Vagina (tissue), 2 donors: Measurements from ENCODE around the gene NLRP14. TPM values are rescaled to one million over a fixed set of nuclear protein-coding genes. Genes with fewer than 3 reads are reported as not detected.
A peak's percentile ranks its signal among the peaks of the same experiment; 100 is the strongest.

ENCODE experiments used
- DNase-seq, 2 donors: peaks; one replicate each; pipeline ENCODE4 v3.0.0-alpha.2; 2017; ENCODE audit errors: extremely low spot score in 2 of 2
- H3K27ac ChIP-seq: fragments of 200-600 bp; sonication (generic); one replicate; pipeline ENCODE4 v1.5.1; 2019
- H3K27me3 ChIP-seq: fragments of 200-600 bp; sonication (generic); one replicate; pipeline ENCODE4 v1.5.1; 2019
- H3K36me3 ChIP-seq, 2 donors: fragments of 200-600 bp; sonication (generic); one replicate each; pipeline ENCODE4 v1.5.1; 2017 to 2019
- H3K4me1 ChIP-seq: fragments of 200-600 bp; sonication (generic); one replicate; pipeline ENCODE4 v1.5.1; 2019
- H3K4me3 ChIP-seq, 2 donors: fragments of 200-600 bp; sonication (generic); 1 replicate in 1 of 2; 2 replicates in 1 of 2; pipeline ENCODE4 v1.5.1; 2016 to 2019
- H3K9me3 ChIP-seq: fragments of 200-600 bp; sonication (generic); one replicate; pipeline ENCODE4 v1.5.1; 2019
- CTCF ChIP-seq, 3 experiments: fragments of 450-650 bp in 2 of 3; fragments of 200-600 bp in 1 of 3; sonication (generic) in 1 of 3; IDR thresholded peaks; one replicate each; pipeline ENCODE4 v1.5.1; 2017 to 2019; ENCODE audit warnings: antibody characterized with exemption in 3 of 3, mild to moderate bottlenecking in 2 of 3, moderate library complexity in 2 of 3
- POLR2A ChIP-seq, 2 donors: fragments of 450-650 bp; IDR thresholded peaks; one replicate each; pipeline ENCODE4 v1.6.1; 2017; ENCODE audit warnings: antibody characterized with exemption in 2 of 2, mild to moderate bottlenecking in 2 of 2, moderate library complexity in 2 of 2
- POLR2AphosphoS5 ChIP-seq, 2 donors: sonication (generic); formaldehyde crosslinking; IDR thresholded peaks; one replicate each; pipeline ENCODE4 v1.9.0; 2017; ENCODE audit warnings: antibody characterized with exemption in 2 of 2, mild to moderate bottlenecking in 2 of 2, low read depth in 1 of 2; ENCODE audit not compliant: insufficient read depth in 1 of 2
- intact Hi-C: fragments of 100-400 bp; cut with DNase I; formaldehyde crosslinking; loops from one replicate; pipeline ENCODE4 v1.15.1; 2023
- total RNA-seq: library from RNA; depleted of rRNA; stranded (reverse); fragments of >200 nt; gene quantifications from one replicate; pipeline ENCODE4 v1.2.3, GENCODE V29; 2016

The NLRP14 gene
- total RNA-seq, 1 donor from 2014 or later, result not detected

GRCh38 chr11:6992026-6992425, 28.3 kb upstream of the NLRP14 start:
- no peak for TF ChIP-seq POLR2AphosphoS5 (IDR thresholded peaks at IDR 0.05; ENCODE audit: insufficient read depth in 1 of 2, low read depth in 1 of 2)
- TF ChIP-seq POLR2A (IDR thresholded peaks at IDR 0.05), result no peak
- no peak for TF ChIP-seq CTCF (IDR thresholded peaks at IDR 0.05)
- Histone ChIP-seq H3K4me3 (no peak overlapping the region), H3K36me3 (no peaks in the 10 kb centered on the region), H3K9me3 (no peaks in the 10 kb centered on the region), H3K27me3 (no peaks in the 10 kb centered on the region), H3K4me1 (peaks cover 11% of the 10 kb centered on the region), H3K27ac (peak overlapping the region; percentile 58)
- no peak for DNase-seq
- intact Hi-C loops, result no loop called here

GRCh38 chr11:6992457-6993417, 27.5 kb upstream of the NLRP14 start:
- Histone ChIP-seq H3K27ac (peak overlapping the region; percentile 58), H3K4me1 (peaks cover 11% of the 10 kb centered on the region), H3K36me3 (no peaks in the 10 kb centered on the region), H3K27me3 (no peaks in the 10 kb centered on the region), H3K4me3 (peak overlapping the region in 1 of 2 donors; percentile 4), H3K9me3 (no peaks in the 10 kb centered on the region)
- intact Hi-C loops, result no loop called here
- no peak for DNase-seq
- no peak for TF ChIP-seq CTCF (IDR thresholded peaks at IDR 0.05)
- TF ChIP-seq POLR2A (IDR thresholded peaks at IDR 0.05), result no peak
- peak in 1 of 2 donors; percentile 77 for TF ChIP-seq POLR2AphosphoS5 (IDR thresholded peaks at IDR 0.05; ENCODE audit: insufficient read depth in 1 of 2, low read depth in 1 of 2)

GRCh38 chr11:6995703-6996102, 24.6 kb upstream of the NLRP14 start:
- no peaks in the 10 kb centered on the region for H3K27me3 ChIP-seq
- DNase-seq, result no peak
- no peak overlapping the region for H3K4me3 ChIP-seq
- no peak overlapping the region for H3K27ac ChIP-seq
- peaks cover 11% of the 10 kb centered on the region for H3K4me1 ChIP-seq
- TF ChIP-seq CTCF (IDR thresholded peaks at IDR 0.05), result no peak
- TF ChIP-seq POLR2A (IDR thresholded peaks at IDR 0.05), result no peak
- no peak for TF ChIP-seq POLR2AphosphoS5 (IDR thresholded peaks at IDR 0.05; ENCODE audit: insufficient read depth in 1 of 2, low read depth in 1 of 2)
- H3K36me3 ChIP-seq, result peaks cover 0 to 8% of the 10 kb centered on the region in 2 donors
- H3K9me3 ChIP-seq, result no peaks in the 10 kb centered on the region
- intact Hi-C loops, result no loop called here

- H3K36me3 ChIP-seq, result peaks cover 0 to 11% of the 10 kb centered on the region in 2 donors
- no peak overlapping the region for H3K27ac ChIP-seq
- H3K27me3 ChIP-seq, result no peaks in the 10 kb centered on the region
- no peaks in the 10 kb centered on the region for H3K4me1 ChIP-seq
- TF ChIP-seq POLR2AphosphoS5 (IDR thresholded peaks at IDR 0.05; ENCODE audit: insufficient read depth in 1 of 2, low read depth in 1 of 2), result no peak
- TF ChIP-seq CTCF (IDR thresholded peaks at IDR 0.05), result no peak
- TF ChIP-seq POLR2A (IDR thresholded peaks at IDR 0.05), result no peak
- intact Hi-C loops, result no loop called here
- H3K9me3 ChIP-seq, result no peaks in the 10 kb centered on the region
- H3K4me3 ChIP-seq, result no peak overlapping the region
- no peak for DNase-seq
These were observed 15.8 kb upstream of the NLRP14 start for GRCh38 chr11:7004482-7004881.

GRCh38 chr11:7014118-7014517, 6.2 kb upstream of the NLRP14 start:
- intact Hi-C loops, result no loop called here
- H3K4me3 ChIP-seq, result no peak overlapping the region
- no peaks in the 10 kb centered on the region for H3K27me3 ChIP-seq
- no peak for DNase-seq
- H3K27ac ChIP-seq, result no peak overlapping the region
- H3K9me3 ChIP-seq, result no peaks in the 10 kb centered on the region
- no peaks in the 10 kb centered on the region for H3K4me1 ChIP-seq
- no peak for TF ChIP-seq POLR2AphosphoS5 (IDR thresholded peaks at IDR 0.05; ENCODE audit: insufficient read depth in 1 of 2, low read depth in 1 of 2)
- TF ChIP-seq POLR2A (IDR thresholded peaks at IDR 0.05), result no peak
- TF ChIP-seq CTCF (IDR thresholded peaks at IDR 0.05), result no peak
- H3K36me3 ChIP-seq, result no peaks in the 10 kb centered on the region
